Activated CD4-positive, alpha-beta T cell treated with anti-CD3 and anti-CD28 coated beads for 36 hours (primary cell): Measurements from ENCODE around the gene IQGAP2. TPM values are rescaled to one million over a fixed set of nuclear protein-coding genes. Genes with fewer than 3 reads are reported as not detected.

ENCODE experiments used
- ATAC-seq: fragments of 200-7000 bp; cut with Tn5 transposase; one replicate; pipeline ENCODE4 v1.10.0; 2021; ENCODE audit warnings: mild to moderate bottlenecking, moderate library complexity
- CTCF ChIA-PET: fragments of 350-600 bp; sonication (Branson Sonifier 250); formaldehyde crosslinking; loops from one replicate; lab custom pipeline; 2021; ENCODE audit warnings: antibody characterized with exemption; lab: Charles Lee
- POLR2A ChIA-PET: fragments of 350-600 bp; sonication (Branson Sonifier 250); formaldehyde crosslinking; loops from one replicate; lab custom pipeline; 2021; ENCODE audit warnings: antibody characterized with exemption, inconsistent platforms; lab: Charles Lee
- DNase-seq: peaks from one replicate; pipeline ENCODE4 v3.0.0-alpha.2; 2020
- H3K27ac Mint-ChIP-seq: one replicate; pipeline ENCODE4 v1.8.0; 2021; ENCODE audit warnings: mixed read lengths
- H3K27me3 Mint-ChIP-seq: one replicate; pipeline ENCODE4 v1.8.0; 2021; ENCODE audit warnings: mixed read lengths
- H3K36me3 Mint-ChIP-seq: one replicate; pipeline ENCODE4 v1.8.0; 2021; ENCODE audit warnings: low read depth, mixed read lengths
- H3K4me1 Mint-ChIP-seq: one replicate; pipeline ENCODE4 v1.8.0; 2021; ENCODE audit warnings: mixed read lengths
- H3K4me3 Mint-ChIP-seq: one replicate; pipeline ENCODE4 v1.8.0; 2021; ENCODE audit warnings: mild to moderate bottlenecking, moderate library complexity, mixed read lengths
- H3K9me3 Mint-ChIP-seq: one replicate; pipeline ENCODE4 v1.8.0; 2021; ENCODE audit warnings: low read depth, mixed read lengths
- intact Hi-C, 2 experiments: fragments of 100-400 bp; cut with DNase I in 1 of 2; cut with micrococcal nuclease in 1 of 2; formaldehyde crosslinking; loops; one replicate each; pipeline versions ENCODE4 v1.14.2 to v1.15.1; 2022 to 2024; cut with DNase I, micrococcal nuclease
- total RNA-seq, 2 experiments: library from RNA; stranded (reverse); gene quantifications; one replicate each; pipeline ENCODE4 v1.2.3, GENCODE V29; 2021

Gene IQGAP2
- total RNA-seq, 2 experiments from 2014 or later, result 62.7 to 82.7 TPM

GRCh38 chr5:76720988-76721569, 318.0 kb downstream of the IQGAP2 start:
- H3K27ac Mint-ChIP-seq, result no peak overlapping the region
- H3K9me3 Mint-ChIP-seq, result no peaks in the 10 kb centered on the region
- H3K4me1 Mint-ChIP-seq, result peaks cover 5% of the 10 kb centered on the region
- ChIA-PET POLR2A (no interaction called here), CTCF (interaction anchor here (3.2 kb wide), 1 partner anchor 53 kb away, joined by 10 read pairs; no protein-coding TSS in a partner anchor)
- no peaks in the 10 kb centered on the region for H3K36me3 Mint-ChIP-seq
- peaks cover 19% of the 10 kb centered on the region for H3K27me3 Mint-ChIP-seq
- intact Hi-C loops, result no loop called here
- H3K4me3 Mint-ChIP-seq, result no peak overlapping the region
- ATAC-seq (no peak), DNase-seq (no peak)

- ATAC-seq, result no peak
- peaks cover 6% of the 10 kb centered on the region for H3K27me3 Mint-ChIP-seq
- intact Hi-C loops, result no loop called here
- H3K27ac Mint-ChIP-seq, result no peak overlapping the region
- no peak for DNase-seq
- no peak overlapping the region for H3K4me3 Mint-ChIP-seq
- ChIA-PET POLR2A (interaction anchor here (0.7 kb wide), 1 partner anchor 1863 kb away, joined by 3 read pairs; no protein-coding TSS in a partner anchor), CTCF (interaction anchor here (0.9 to 3.2 kb wide), 3 partner anchors 13 to 57 kb away, joined by 3 to 10 read pairs (median 4); no protein-coding TSS in a partner anchor)
- H3K36me3 Mint-ChIP-seq, result no peaks in the 10 kb centered on the region
- H3K4me1 Mint-ChIP-seq, result no peaks in the 10 kb centered on the region
- H3K9me3 Mint-ChIP-seq, result peaks cover 2% of the 10 kb centered on the region
These were observed 320.2 kb downstream of the IQGAP2 start for GRCh38 chr5:76723266-76723665.

- POLR2A ChIA-PET, result interaction anchor here (0.7 kb wide), 1 partner anchor 1862 kb away, joined by 3 read pairs; no protein-coding TSS in a partner anchor
- CTCF ChIA-PET, result interaction anchor here (3.2 kb wide), 1 partner anchor 51 kb away, joined by 10 read pairs; no protein-coding TSS in a partner anchor
- peaks cover 2% of the 10 kb centered on the region for H3K27me3 Mint-ChIP-seq
- no peaks in the 10 kb centered on the region for H3K4me1 Mint-ChIP-seq
- no peak overlapping the region for H3K4me3 Mint-ChIP-seq
- ATAC-seq, result no peak
- intact Hi-C loops, result no loop called here
- H3K27ac Mint-ChIP-seq, result no peak overlapping the region
- no peaks in the 10 kb centered on the region for H3K36me3 Mint-ChIP-seq
- no peak for DNase-seq
- peaks cover 3% of the 10 kb centered on the region for H3K9me3 Mint-ChIP-seq
These were observed 320.8 kb downstream of the IQGAP2 start for GRCh38 chr5:76723906-76724305.

GRCh38 chr5:76724871-76725270, 321.8 kb downstream of the IQGAP2 start:
- ChIA-PET CTCF (interaction anchor here (1.2 kb wide), 1 partner anchor 50 kb away, joined by 4 read pairs; no protein-coding TSS in a partner anchor), POLR2A (no interaction called here)
- no peak overlapping the region for H3K4me3 Mint-ChIP-seq
- DNase-seq (no peak), ATAC-seq (no peak)
- no peaks in the 10 kb centered on the region for H3K4me1 Mint-ChIP-seq
- intact Hi-C loops, result no loop called here
- H3K27ac Mint-ChIP-seq, result no peak overlapping the region
- no peaks in the 10 kb centered on the region for H3K27me3 Mint-ChIP-seq
- peaks cover 12% of the 10 kb centered on the region for H3K9me3 Mint-ChIP-seq
- H3K36me3 Mint-ChIP-seq, result peaks cover 3% of the 10 kb centered on the region

GRCh38 chr5:76728965-76729364, 325.9 kb downstream of the IQGAP2 start:
- CTCF ChIA-PET, result interaction anchor here (0.6 to 0.8 kb wide), 2 partner anchors 15 to 186 kb away, joined by 3 to 4 read pairs; no protein-coding TSS in a partner anchor
- H3K4me1 Mint-ChIP-seq, result no peaks in the 10 kb centered on the region
- POLR2A ChIA-PET, result no interaction called here

GRCh38 chr5:76729373-76730290, 326.5 kb downstream of the IQGAP2 start:
- H3K36me3 Mint-ChIP-seq, result peaks cover 10% of the 10 kb centered on the region
- POLR2A ChIA-PET, result no interaction called here
- H3K27me3 Mint-ChIP-seq, result no peaks in the 10 kb centered on the region
- no peak for ATAC-seq
- no peak overlapping the region for H3K27ac Mint-ChIP-seq
- intact Hi-C loops, result no loop called here
- H3K9me3 Mint-ChIP-seq, result peaks cover 15% of the 10 kb centered on the region
- no peak for DNase-seq
- H3K4me3 Mint-ChIP-seq, result no peak overlapping the region
- CTCF ChIA-PET, result interaction anchor here (0.8 kb wide), 1 partner anchor 14 kb away, joined by 4 read pairs; no protein-coding TSS in a partner anchor
- H3K4me1 Mint-ChIP-seq, result no peaks in the 10 kb centered on the region

More at GRCh38 chr5:76728965-76729364, 325.9 kb downstream of the IQGAP2 start:
- Mint-ChIP-seq H3K36me3 (peaks cover 10% of the 10 kb centered on the region), H3K4me3 (no peak overlapping the region), H3K27ac (no peak overlapping the region), H3K9me3 (peaks cover 15% of the 10 kb centered on the region), H3K27me3 (no peaks in the 10 kb centered on the region)
- ATAC-seq (no peak), DNase-seq (no peak)
- intact Hi-C loops, result no loop called here

- peaks cover 5% of the 10 kb centered on the region for H3K4me1 Mint-ChIP-seq
- POLR2A ChIA-PET, result no interaction called here
- peak; percentile 51 for ATAC-seq
- no peak overlapping the region for H3K4me3 Mint-ChIP-seq
- no peaks in the 10 kb centered on the region for H3K27me3 Mint-ChIP-seq
- intact Hi-C loops, result no loop called here
- H3K27ac Mint-ChIP-seq, result peak overlapping the region; percentile 20
- CTCF ChIA-PET, result interaction anchor here (1.0 to 1.4 kb wide), 3 partner anchors 12 to 42 kb away, joined by 4 to 5 read pairs (median 4); no protein-coding TSS in a partner anchor
- peaks cover 15% of the 10 kb centered on the region for H3K9me3 Mint-ChIP-seq
- DNase-seq, result no peak
- peaks cover 10% of the 10 kb centered on the region for H3K36me3 Mint-ChIP-seq
These were observed 329.4 kb downstream of the IQGAP2 start for GRCh38 chr5:76732405-76733048.

- ATAC-seq, result peak; percentile 81
- DNase-seq, result peak; percentile 49
- Mint-ChIP-seq H3K27me3 (no peaks in the 10 kb centered on the region), H3K36me3 (peaks cover 10% of the 10 kb centered on the region), H3K4me3 (no peak overlapping the region), H3K9me3 (peaks cover 15% of the 10 kb centered on the region), H3K4me1 (peaks cover 6% of the 10 kb centered on the region), H3K27ac (no peak overlapping the region)
- ChIA-PET CTCF (interaction anchor here (0.9 to 1.4 kb wide), 4 partner anchors 12 to 43 kb away, joined by 3 to 5 read pairs (median 4); no protein-coding TSS in a partner anchor), POLR2A (no interaction called here)
- intact Hi-C loops, result no loop called here
These were observed 329.9 kb downstream of the IQGAP2 start for GRCh38 chr5:76733049-76733417.

GRCh38 chr5:76735762-76736545, 332.9 kb downstream of the IQGAP2 start:
- H3K27ac Mint-ChIP-seq, result no peak overlapping the region
- intact Hi-C loops, result loop anchor here in 1 of 2 experiments (5.0 kb wide), 1 partner anchor 194 kb away; no protein-coding TSS in a partner anchor
- no peaks in the 10 kb centered on the region for H3K9me3 Mint-ChIP-seq
- H3K27me3 Mint-ChIP-seq, result no peaks in the 10 kb centered on the region
- ChIA-PET POLR2A (no interaction called here), CTCF (interaction anchor here (1.3 to 6.9 kb wide), 3 partner anchors 13 to 38 kb away, joined by 4 to 43 read pairs (median 5); no protein-coding TSS in a partner anchor)
- peaks cover 24% of the 10 kb centered on the region for H3K4me1 Mint-ChIP-seq
- no peak overlapping the region for H3K4me3 Mint-ChIP-seq
- DNase-seq, result no peak
- H3K36me3 Mint-ChIP-seq, result no peaks in the 10 kb centered on the region
- ATAC-seq, result no peak
